ENCODE measurements around the gene CD81. TPM values are rescaled to one million over a fixed set of nuclear protein-coding genes. Genes with fewer than 3 reads are reported as not detected.
"Not testable (repeated sequence)": the region's sequence is repeated elsewhere in the genome, so short reads cannot be mapped to it uniquely, and the experiment has no call there.

Gene CD81
- total RNA-seq, 1 experiment from 2014 or later, result 183 TPM

- H3K36me3 Mint-ChIP-seq (ENCODE audit: insufficient read depth, unreplicated experiment), result no peaks in the 10 kb centered on the region
- TF ChIP-seq CTCF (IDR thresholded peaks at IDR 0.05; ENCODE audit: unreplicated experiment), result no peak
- H3K27ac Mint-ChIP-seq (ENCODE audit: low read depth, unreplicated experiment), result no peak overlapping the region
- H3K9me3 Mint-ChIP-seq (ENCODE audit: unreplicated experiment), result no peaks in the 10 kb centered on the region
- intact Hi-C loops (cut with micrococcal nuclease), result no loop called here
- H3K27me3 Mint-ChIP-seq (ENCODE audit: insufficient read depth, unreplicated experiment), result peaks cover 26% of the 10 kb centered on the region
- ChIA-PET CTCF (interaction anchor here (0.7 kb wide), 1 partner anchor 58 kb away, joined by 3 read pairs; no protein-coding TSS in a partner anchor), POLR2A (no interaction called here)
- no peaks in the 10 kb centered on the region for H3K4me1 Mint-ChIP-seq (ENCODE audit: insufficient read depth, unreplicated experiment)
- DNase-seq (ENCODE audit: unreplicated experiment), result no peak
- H3K4me3 Mint-ChIP-seq (ENCODE audit: unreplicated experiment), result no peak overlapping the region
- no TSS peak for BruUV-seq (replicated peaks)
These were observed 14.7 kb upstream of the CD81 start for GRCh38 chr11:2362414-2362813.

- no peak overlapping the region for H3K4me3 Mint-ChIP-seq (ENCODE audit: unreplicated experiment)
- TF ChIP-seq CTCF (IDR thresholded peaks at IDR 0.05; ENCODE audit: unreplicated experiment), result no peak
- no TSS peak for BruUV-seq (replicated peaks)
- no peak for DNase-seq (ENCODE audit: unreplicated experiment)
- H3K4me1 Mint-ChIP-seq (ENCODE audit: insufficient read depth, unreplicated experiment), result no peaks in the 10 kb centered on the region
- peaks cover 26% of the 10 kb centered on the region for H3K27me3 Mint-ChIP-seq (ENCODE audit: insufficient read depth, unreplicated experiment)
- intact Hi-C loops (cut with micrococcal nuclease), result no loop called here
- POLR2A ChIA-PET, result no interaction called here
- no peaks in the 10 kb centered on the region for H3K36me3 Mint-ChIP-seq (ENCODE audit: insufficient read depth, unreplicated experiment)
- CTCF ChIA-PET, result no interaction called here
- no peaks in the 10 kb centered on the region for H3K9me3 Mint-ChIP-seq (ENCODE audit: unreplicated experiment)
- H3K27ac Mint-ChIP-seq (ENCODE audit: low read depth, unreplicated experiment), result no peak overlapping the region
These were observed 14.0 kb upstream of the CD81 start for GRCh38 chr11:2363130-2363529.

GRCh38 chr11:2363577-2364370, 13.3 kb upstream of the CD81 start:
- POLR2A ChIA-PET, result no interaction called here
- no peaks in the 10 kb centered on the region for H3K9me3 Mint-ChIP-seq (ENCODE audit: unreplicated experiment)
- intact Hi-C loops (cut with micrococcal nuclease), result no loop called here
- H3K27me3 Mint-ChIP-seq (ENCODE audit: insufficient read depth, unreplicated experiment), result peaks cover 26% of the 10 kb centered on the region
- BruUV-seq (replicated peaks), result no TSS peak
- no peak overlapping the region for H3K27ac Mint-ChIP-seq (ENCODE audit: low read depth, unreplicated experiment)
- no peak for TF ChIP-seq CTCF (IDR thresholded peaks at IDR 0.05; ENCODE audit: unreplicated experiment)
- H3K4me1 Mint-ChIP-seq (ENCODE audit: insufficient read depth, unreplicated experiment), result no peaks in the 10 kb centered on the region
- H3K36me3 Mint-ChIP-seq (ENCODE audit: insufficient read depth, unreplicated experiment), result no peaks in the 10 kb centered on the region
- H3K4me3 Mint-ChIP-seq (ENCODE audit: unreplicated experiment), result no peak overlapping the region
- CTCF ChIA-PET, result no interaction called here
- DNase-seq (ENCODE audit: unreplicated experiment), result no peak

- peaks cover 26% of the 10 kb centered on the region for H3K27me3 Mint-ChIP-seq (ENCODE audit: insufficient read depth, unreplicated experiment)
- CTCF ChIA-PET; intact Hi-C loops (cut with micrococcal nuclease); H3K4me3 Mint-ChIP-seq (ENCODE audit: unreplicated experiment); H3K36me3 Mint-ChIP-seq (ENCODE audit: insufficient read depth, unreplicated experiment); BruUV-seq (replicated peaks); H3K27ac Mint-ChIP-seq (ENCODE audit: low read depth, unreplicated experiment); DNase-seq (ENCODE audit: unreplicated experiment); H3K4me1 Mint-ChIP-seq (ENCODE audit: insufficient read depth, unreplicated experiment); POLR2A ChIA-PET; H3K9me3 Mint-ChIP-seq (ENCODE audit: unreplicated experiment): not testable (repeated sequence)
These were observed 12.7 kb upstream of the CD81 start for GRCh38 chr11:2364386-2364785.
